Stomach (tissue), 9 donors: ENCODE measurements around the gene PPP1CC. TPM values are rescaled to one million over a fixed set of nuclear protein-coding genes. Genes with fewer than 3 reads are reported as not detected.
"Not testable (repeated sequence)": the region's sequence is repeated elsewhere in the genome, so short reads cannot be mapped to it uniquely, and the experiment has no call there.

Source experiments
- DNase-seq, 2 donors: peaks; one replicate each; pipeline versions ENCODE4 v3.0.0 to v3.0.0-alpha.2; 2013 to 2019
- H3K27ac ChIP-seq, 5 donors: fragments of 200-600 bp in 4 of 5; sonication (generic) in 4 of 5; one replicate each; pipeline ENCODE4 v1.5.1; 2013 to 2019; ENCODE audit warnings: mild to moderate bottlenecking in 1 of 5, moderate library complexity in 1 of 5
- H3K27me3 ChIP-seq, 3 donors: fragments of 200-600 bp; sonication (generic); one replicate each; pipeline ENCODE4 v1.5.1; 2017 to 2019; ENCODE audit warnings: mixed run types in 1 of 3
- H3K36me3 ChIP-seq, 4 donors: fragments of 200-600 bp; sonication (generic); 1 replicate in 3 of 4; 2 replicates in 1 of 4; pipeline ENCODE4 v1.5.1; 2016 to 2019
- H3K4me1 ChIP-seq, 4 donors: fragments of 200-600 bp; sonication (generic); one replicate each; pipeline ENCODE4 v1.5.1; 2016 to 2019
- H3K4me3 ChIP-seq, 4 donors: fragments of 200-600 bp; sonication (generic) in 3 of 4; one replicate each; pipeline ENCODE4 v1.5.1; 2016 to 2019; ENCODE audit warnings: mild to moderate bottlenecking in 1 of 4
- H3K9me3 ChIP-seq, 4 donors: fragments of 200-600 bp; sonication (generic); one replicate each; pipeline ENCODE4 v1.5.1; 2016 to 2019
- EP300 ChIP-seq: sonication (generic); formaldehyde crosslinking; IDR thresholded peaks from one replicate; pipeline ENCODE4 v1.6.1; 2017; ENCODE audit warnings: antibody characterized with exemption
- POLR2A ChIP-seq, 4 donors: fragments of 450-650 bp; IDR thresholded peaks; one replicate each; pipeline ENCODE4 v1.6.1; 2016; ENCODE audit warnings: antibody characterized with exemption in 4 of 4, control low read depth in 2 of 4, mild to moderate bottlenecking in 1 of 4, moderate library complexity in 1 of 4
- POLR2AphosphoS5 ChIP-seq, 3 donors: sonication (generic); formaldehyde crosslinking; IDR thresholded peaks; one replicate each; pipeline ENCODE4 v1.6.1; 2016; ENCODE audit warnings: antibody characterized with exemption in 3 of 3
- WGBS, 5 donors: extraction: QIAGEN DNeasy Blood & Tissue Kit in 3 of 5; methylation state at CpG; one replicate each; pipeline versions ENCODE4 v1.1.5 to v1.1.7; 2013 to 2018; 5-methylcytosine and 5-hydroxymethylcytosine counted together
- intact Hi-C: fragments of 100-400 bp; cut with DNase I; formaldehyde crosslinking; loops from one replicate; pipeline ENCODE4 v1.15.1; 2023; ENCODE audit warnings: low total_unique reads
- polyA plus RNA-seq, 3 donors: library from polyadenylated mRNA; stranded (reverse); fragments of 200-250 nt; gene quantifications; one replicate each; pipeline ENCODE4 v1.2.3, GENCODE V29; 2013
- total RNA-seq, 5 donors: library from RNA; depleted of rRNA; stranded (reverse); fragments of >200 nt; gene quantifications; one replicate each; pipeline versions ENCODE4 v1.1.0 to v1.2.3, GENCODE V29; 2014 to 2016
- TF ChIP-seq, protein P1 (sequence below), 7 experiments: fragments of 450-650 bp in 4 of 7; fragments of 200-600 bp in 3 of 7; sonication (generic) in 3 of 7; IDR thresholded peaks; one replicate each; pipeline ENCODE4 v1.5.1; 2016 to 2019; ENCODE audit warnings: antibody characterized with exemption in 7 of 7, control low read depth in 2 of 7, mild to moderate bottlenecking in 1 of 7
- donor health status: healthy with polysubstance abuse.
- donor health status: Bipolar disorder and iron deficiency.
- donor health status: healthy.

Gene PPP1CC
- total and polyA plus RNA-seq, 8 donors: 44.9 to 205 (median 90.2) TPM

DNA sequence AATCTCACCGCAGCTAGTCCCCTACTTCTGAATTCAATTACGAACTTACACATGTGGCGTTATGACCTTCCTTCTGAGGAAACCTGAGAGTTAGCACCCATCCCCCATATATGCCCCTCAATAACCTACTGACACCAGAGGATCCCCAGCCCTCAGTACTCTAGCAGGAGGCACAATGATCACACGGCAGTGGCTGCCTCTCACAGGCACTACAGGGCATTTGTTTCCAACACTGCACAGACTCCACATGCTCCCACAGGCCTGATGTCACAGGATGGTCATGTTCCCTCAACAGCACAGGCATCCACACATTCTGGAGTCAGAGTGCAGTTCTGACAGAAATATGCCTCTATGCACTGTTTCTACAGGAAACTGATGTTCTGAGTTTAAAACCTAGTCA is 17.4 kb downstream of the PPP1CC start:
- intact Hi-C loops: no loop called here
- 82 to 91% (median 86%) methylated on average over 4 of the region's 4 CpGs for WGBS, 5 donors

DNA sequence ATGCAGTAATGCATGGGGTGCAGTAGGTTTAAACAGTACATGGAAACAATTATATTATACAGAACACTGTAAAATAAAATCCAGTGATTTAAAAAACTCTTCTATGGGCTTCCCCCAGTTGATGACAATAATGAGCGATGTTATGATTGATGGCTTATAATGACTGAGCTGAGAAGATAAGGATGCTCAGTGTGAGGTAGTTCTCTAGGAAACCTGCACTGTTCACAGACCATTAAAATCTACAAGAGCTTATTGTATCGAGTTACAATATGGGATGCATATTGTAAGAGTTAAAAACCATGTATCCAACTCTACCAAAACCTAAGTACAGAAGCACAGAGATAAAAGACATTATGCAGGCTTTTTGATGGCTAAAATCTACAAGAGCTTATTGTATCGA is 19.8 kb downstream of the PPP1CC start:
- DNase-seq, H3K4me3 ChIP-seq, H3K9me3 ChIP-seq, H3K27me3 ChIP-seq, intact Hi-C loops, H3K27ac ChIP-seq: not testable (repeated sequence)
- Histone ChIP-seq H3K4me1 (peaks cover 0 to 15% (median 4%) of the 10 kb centered on the region in 4 donors), H3K36me3 (peaks cover 63 to 100% (median 98%) of the 10 kb centered on the region in 4 donors)
- 90 to 94% (median 91%) methylated on average over 3 of the region's 3 CpGs for WGBS, 5 donors

More for the DNA sequence above, 17.4 kb downstream of the PPP1CC start:
- no peak for DNase-seq
- Histone ChIP-seq H3K27ac (no peak overlapping the region), H3K9me3 (no peaks in the 10 kb centered on the region), H3K4me1 (peaks cover 0 to 22% (median 11%) of the 10 kb centered on the region in 4 donors), H3K36me3 (peaks cover 66 to 100% (median 98%) of the 10 kb centered on the region in 4 donors), H3K27me3 (no peaks in the 10 kb centered on the region), H3K4me3 (no peak overlapping the region)
- TF ChIP-seq POLR2AphosphoS5 (IDR thresholded peaks at IDR 0.05) (no peak), POLR2A (IDR thresholded peaks at IDR 0.05) (no peak), EP300 (no peak)
- TF ChIP-seq, protein P1, sequence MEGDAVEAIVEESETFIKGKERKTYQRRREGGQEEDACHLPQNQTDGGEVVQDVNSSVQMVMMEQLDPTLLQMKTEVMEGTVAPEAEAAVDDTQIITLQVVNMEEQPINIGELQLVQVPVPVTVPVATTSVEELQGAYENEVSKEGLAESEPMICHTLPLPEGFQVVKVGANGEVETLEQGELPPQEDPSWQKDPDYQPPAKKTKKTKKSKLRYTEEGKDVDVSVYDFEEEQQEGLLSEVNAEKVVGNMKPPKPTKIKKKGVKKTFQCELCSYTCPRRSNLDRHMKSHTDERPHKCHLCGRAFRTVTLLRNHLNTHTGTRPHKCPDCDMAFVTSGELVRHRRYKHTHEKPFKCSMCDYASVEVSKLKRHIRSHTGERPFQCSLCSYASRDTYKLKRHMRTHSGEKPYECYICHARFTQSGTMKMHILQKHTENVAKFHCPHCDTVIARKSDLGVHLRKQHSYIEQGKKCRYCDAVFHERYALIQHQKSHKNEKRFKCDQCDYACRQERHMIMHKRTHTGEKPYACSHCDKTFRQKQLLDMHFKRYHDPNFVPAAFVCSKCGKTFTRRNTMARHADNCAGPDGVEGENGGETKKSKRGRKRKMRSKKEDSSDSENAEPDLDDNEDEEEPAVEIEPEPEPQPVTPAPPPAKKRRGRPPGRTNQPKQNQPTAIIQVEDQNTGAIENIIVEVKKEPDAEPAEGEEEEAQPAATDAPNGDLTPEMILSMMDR (IDR thresholded peaks at IDR 0.05): no peak

DNA sequence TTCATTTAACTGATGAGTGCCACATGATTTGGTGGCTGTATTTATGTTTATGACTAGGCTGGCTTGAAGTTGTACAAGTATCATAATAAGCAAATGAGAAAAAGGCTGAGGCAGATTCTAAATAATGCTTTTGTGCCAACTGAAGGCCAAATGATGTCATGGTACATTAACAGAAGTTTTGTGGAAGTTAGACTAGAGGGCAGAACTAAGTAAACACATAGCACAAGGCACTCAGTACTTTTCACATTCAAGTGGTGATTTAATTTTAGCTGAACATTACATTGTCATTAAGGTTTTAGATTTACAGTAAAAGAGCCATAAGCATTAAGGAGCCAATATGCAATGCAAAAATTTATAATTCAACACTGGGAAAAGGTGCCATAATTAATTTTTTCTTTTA is 21.1 kb downstream of the PPP1CC start:
- intact Hi-C loops: no loop called here
- no peak overlapping the region for H3K4me3 ChIP-seq
- no peak for DNase-seq
- no peaks in the 10 kb centered on the region for H3K9me3 ChIP-seq
- no peak for TF ChIP-seq POLR2AphosphoS5 (IDR thresholded peaks at IDR 0.05)
- no peak for TF ChIP-seq POLR2A (IDR thresholded peaks at IDR 0.05)
- no peak for TF ChIP-seq EP300
- TF ChIP-seq, protein P1 (IDR thresholded peaks at IDR 0.05): no peak
- no peak overlapping the region for H3K27ac ChIP-seq
- no peaks in the 10 kb centered on the region for H3K27me3 ChIP-seq
- H3K36me3 ChIP-seq: peaks cover 57 to 99% (median 99%) of the 10 kb centered on the region in 4 donors
- peaks cover 0 to 8% (median 3%) of the 10 kb centered on the region in 4 donors for H3K4me1 ChIP-seq

DNA sequence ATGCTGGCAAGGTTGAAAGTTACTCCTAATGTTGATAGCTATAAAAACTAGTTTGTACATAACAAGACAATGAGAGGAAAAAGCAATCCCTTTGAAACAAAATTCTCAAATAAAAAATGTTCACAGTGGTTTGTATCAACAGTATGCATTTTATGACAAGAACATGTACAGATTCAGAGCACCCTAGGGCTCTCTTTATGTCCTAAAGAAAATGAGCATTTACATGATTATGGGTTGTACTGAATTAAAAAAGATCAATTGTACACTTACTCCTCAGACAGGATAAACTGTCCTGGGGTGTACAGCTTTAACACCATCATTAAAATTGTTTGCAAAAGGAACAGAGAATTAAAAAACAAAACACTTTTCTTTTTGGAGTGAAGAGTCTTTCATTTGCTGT is 22.2 kb downstream of the PPP1CC start:
- Histone ChIP-seq H3K27me3 (no peaks in the 10 kb centered on the region), H3K36me3 (peaks cover 53 to 95% (median 92%) of the 10 kb centered on the region in 4 donors), H3K4me1 (no peaks in the 10 kb centered on the region), H3K9me3 (no peaks in the 10 kb centered on the region), H3K27ac (no peak overlapping the region), H3K4me3 (no peak overlapping the region)
- DNase-seq: no peak
- intact Hi-C loops: no loop called here
- no peak for TF ChIP-seq POLR2A (IDR thresholded peaks at IDR 0.05)
- no peak for TF ChIP-seq EP300
- no peak for TF ChIP-seq POLR2AphosphoS5 (IDR thresholded peaks at IDR 0.05)

DNA sequence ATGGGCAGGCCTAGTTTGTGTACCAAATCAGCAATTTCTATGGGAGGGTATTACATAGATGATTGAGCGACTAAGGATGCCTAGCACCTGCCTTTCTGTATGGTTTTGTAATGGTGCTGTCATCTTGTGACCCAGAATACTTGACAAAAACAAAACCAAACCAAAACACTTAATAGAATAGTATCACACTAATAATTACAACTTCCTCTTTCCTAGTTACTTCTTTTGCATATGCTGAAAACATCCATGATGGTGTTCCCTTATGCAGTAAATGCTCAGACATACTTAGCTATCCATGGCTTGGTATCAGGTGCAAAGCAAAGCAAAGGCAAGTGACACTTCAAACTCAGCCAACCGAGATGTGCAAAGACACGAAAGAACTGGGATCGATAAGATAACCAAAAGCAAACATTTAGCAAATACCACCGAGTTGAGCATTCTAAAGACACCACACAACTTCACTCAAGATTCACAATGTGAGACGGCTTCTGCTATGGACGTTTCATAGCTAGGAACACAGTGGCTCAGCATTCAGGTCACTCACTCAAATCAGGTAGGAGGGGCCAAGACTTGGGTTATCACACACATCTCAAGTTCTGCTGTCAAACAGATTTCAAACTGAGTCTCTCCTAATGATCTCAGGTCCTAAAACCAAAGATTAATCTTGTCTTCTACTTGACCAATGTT is 24.3 kb downstream of the PPP1CC start:
- 69 to 91% (median 76%) methylated on average over 7 of the region's 7 CpGs for WGBS, 5 donors

More for the DNA sequence above, 24.3 kb downstream of the PPP1CC start:
- Histone ChIP-seq H3K4me1 (no peaks in the 10 kb centered on the region), H3K27me3 (no peaks in the 10 kb centered on the region), H3K36me3 (peaks cover 37 to 74% (median 70%) of the 10 kb centered on the region in 4 donors), H3K27ac (no peak overlapping the region), H3K4me3 (no peak overlapping the region), H3K9me3 (no peaks in the 10 kb centered on the region)
- TF ChIP-seq, protein P1 (IDR thresholded peaks at IDR 0.05): no peak
- TF ChIP-seq EP300 (no peak), POLR2AphosphoS5 (IDR thresholded peaks at IDR 0.05) (no peak), POLR2A (IDR thresholded peaks at IDR 0.05) (no peak)
- no peak for DNase-seq
- intact Hi-C loops: no loop called here
